Ramos (cell line): ENCODE measurements around the gene SHISA3.

ENCODE experiments used
- in situ Hi-C: fragments of 300-500 bp; cut with MboI; formaldehyde crosslinking; loops from one replicate; pipeline ENCODE4 v1.14.3; 2022; ENCODE audit warnings: low sequenced_read_pairs; ENCODE audit not compliant: unreplicated experiment

Gene SHISA3

GRCh38 chr4:42390622-42391354 is 6.5 kb upstream of the SHISA3 start:
- in situ Hi-C loops = loop anchor here (25.0 kb wide), 1 partner anchor 472 kb away; no protein-coding TSS in a partner anchor

GRCh38 chr4:42391355-42391664 is 6.0 kb upstream of the SHISA3 start:
- in situ Hi-C loops = loop anchor here (25.0 kb wide), 1 partner anchor 471 kb away; no protein-coding TSS in a partner anchor

- in situ Hi-C loops = loop anchor here (25.0 kb wide), 1 partner anchor 470 kb away; no protein-coding TSS in a partner anchor
Observed at GRCh38 chr4:42391981-42392380, 5.3 kb upstream of the SHISA3 start.

GRCh38 chr4:42392436-42392835 is 4.9 kb upstream of the SHISA3 start:
- in situ Hi-C loops = loop anchor here (25.0 kb wide), 1 partner anchor 470 kb away; no protein-coding TSS in a partner anchor

- in situ Hi-C loops = loop anchor here (25.0 kb wide), 1 partner anchor 467 kb away; no protein-coding TSS in a partner anchor
Observed at GRCh38 chr4:42395595-42395994, 1.7 kb upstream of the SHISA3 start.

GRCh38 chr4:42396361-42396751 is 932 bp upstream of the SHISA3 start:
- in situ Hi-C loops = loop anchor here (25.0 kb wide), 1 partner anchor 466 kb away; no protein-coding TSS in a partner anchor

GRCh38 chr4:42397635-42398170 is 415 bp downstream of the SHISA3 start:
- in situ Hi-C loops = loop anchor here (25.0 kb wide), 1 partner anchor 465 kb away; no protein-coding TSS in a partner anchor

GRCh38 chr4:42398171-42398870 is 1.0 kb downstream of the SHISA3 start:
- in situ Hi-C loops = loop anchor here (25.0 kb wide), 1 partner anchor 464 kb away; no protein-coding TSS in a partner anchor

- in situ Hi-C loops = loop anchor here (25.0 kb wide), 1 partner anchor 463 kb away; no protein-coding TSS in a partner anchor
Observed at GRCh38 chr4:42398871-42399331, 1.6 kb downstream of the SHISA3 start.

- in situ Hi-C loops = loop anchor here (25.0 kb wide), 1 partner anchor 463 kb away; no protein-coding TSS in a partner anchor
Observed at GRCh38 chr4:42399393-42399792, 2.1 kb downstream of the SHISA3 start.

- in situ Hi-C loops = no loop called here
Observed at GRCh38 chr4:42401171-42401570, 3.9 kb downstream of the SHISA3 start.

- in situ Hi-C loops = no loop called here
Observed at GRCh38 chr4:42404001-42404400, 6.7 kb downstream of the SHISA3 start.

- in situ Hi-C loops = no loop called here
Observed at GRCh38 chr4:42410446-42410845, 13.2 kb downstream of the SHISA3 start.

- in situ Hi-C loops = no loop called here
Observed at GRCh38 chr4:42411803-42412202, 14.5 kb downstream of the SHISA3 start.

- in situ Hi-C loops = no loop called here
Observed at GRCh38 chr4:42412251-42412650, 15.0 kb downstream of the SHISA3 start.

GRCh38 chr4:42415281-42415680 is 18.0 kb downstream of the SHISA3 start:
- in situ Hi-C loops = no loop called here

GRCh38 chr4:42416017-42416416 is 18.7 kb downstream of the SHISA3 start:
- in situ Hi-C loops = no loop called here

- in situ Hi-C loops = no loop called here
Observed at GRCh38 chr4:42417550-42417949, 20.3 kb downstream of the SHISA3 start.

- in situ Hi-C loops = no loop called here
Observed at GRCh38 chr4:42420140-42420539, 22.9 kb downstream of the SHISA3 start.

- in situ Hi-C loops = no loop called here
Observed at GRCh38 chr4:42425146-42426065, 28.1 kb downstream of the SHISA3 start.
